ENCODE results near the gene SLX9. TPM values are rescaled to one million over a fixed set of nuclear protein-coding genes. Genes with fewer than 3 reads are reported as not detected.

The SLX9 gene
- total RNA-seq, 1 donor from 2014 or later, result 38.8 TPM

GRCh38 chr21:44987301-44987885 lies 47.6 kb downstream of the SLX9 start:
- peaks cover 14% of the 10 kb centered on the region for H3K27me3 Mint-ChIP-seq (ENCODE audit: low read depth, unreplicated experiment)

GRCh38 chr21:44987886-44988606 lies 48.2 kb downstream of the SLX9 start:
- Histone ChIP-seq H3K27me3 (ENCODE audit: insufficient read depth, low read length) (peaks cover 2% of the 10 kb centered on the region), H2AFZ (ENCODE audit: low read depth, low read length) (no peak overlapping the region), H3K36me3 (ENCODE audit: insufficient read depth, low read length) (no peaks in the 10 kb centered on the region), H3K79me2 (ENCODE audit: insufficient read depth, low read length) (no peaks in the 10 kb centered on the region), H3K4me3 (ENCODE audit: insufficient read depth, low read depth, low read length) (no peak overlapping the region), H4K20me1 (ENCODE audit: insufficient read depth, low read length) (no peaks in the 10 kb centered on the region), H3K27ac (ENCODE audit: low read depth, low read length) (no peak overlapping the region), H3K4me1 (ENCODE audit: insufficient read depth, low read length) (peaks cover 7% of the 10 kb centered on the region), H3K9me3 (ENCODE audit: insufficient read depth, low read depth, low read length) (no peaks in the 10 kb centered on the region), H3K9ac (ENCODE audit: low read length) (no peak overlapping the region), H3K4me2 (ENCODE audit: low read length) (no peak overlapping the region)
- H3K9me3 Mint-ChIP-seq (ENCODE audit: unreplicated experiment), result no peaks in the 10 kb centered on the region
- peaks cover 14% of the 10 kb centered on the region for H3K27me3 Mint-ChIP-seq (ENCODE audit: low read depth, unreplicated experiment)
- FAIRE-seq, result no peak
- no peak overlapping the region for H3K27ac Mint-ChIP-seq (ENCODE audit: unreplicated experiment)
- TF ChIP-seq, protein P1, sequence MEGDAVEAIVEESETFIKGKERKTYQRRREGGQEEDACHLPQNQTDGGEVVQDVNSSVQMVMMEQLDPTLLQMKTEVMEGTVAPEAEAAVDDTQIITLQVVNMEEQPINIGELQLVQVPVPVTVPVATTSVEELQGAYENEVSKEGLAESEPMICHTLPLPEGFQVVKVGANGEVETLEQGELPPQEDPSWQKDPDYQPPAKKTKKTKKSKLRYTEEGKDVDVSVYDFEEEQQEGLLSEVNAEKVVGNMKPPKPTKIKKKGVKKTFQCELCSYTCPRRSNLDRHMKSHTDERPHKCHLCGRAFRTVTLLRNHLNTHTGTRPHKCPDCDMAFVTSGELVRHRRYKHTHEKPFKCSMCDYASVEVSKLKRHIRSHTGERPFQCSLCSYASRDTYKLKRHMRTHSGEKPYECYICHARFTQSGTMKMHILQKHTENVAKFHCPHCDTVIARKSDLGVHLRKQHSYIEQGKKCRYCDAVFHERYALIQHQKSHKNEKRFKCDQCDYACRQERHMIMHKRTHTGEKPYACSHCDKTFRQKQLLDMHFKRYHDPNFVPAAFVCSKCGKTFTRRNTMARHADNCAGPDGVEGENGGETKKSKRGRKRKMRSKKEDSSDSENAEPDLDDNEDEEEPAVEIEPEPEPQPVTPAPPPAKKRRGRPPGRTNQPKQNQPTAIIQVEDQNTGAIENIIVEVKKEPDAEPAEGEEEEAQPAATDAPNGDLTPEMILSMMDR (IDR thresholded peaks at IDR 0.05; ENCODE audit: insufficient read depth, low read depth, low read length), result no peak
- peaks cover 9% of the 10 kb centered on the region for H3K4me1 Mint-ChIP-seq (ENCODE audit: low read depth, unreplicated experiment)
- no peaks in the 10 kb centered on the region for H3K36me3 Mint-ChIP-seq (ENCODE audit: low read depth, unreplicated experiment)
- DNase-seq (ENCODE audit: low read depth), result no peak
- H3K4me3 Mint-ChIP-seq (ENCODE audit: unreplicated experiment), result no peak overlapping the region

More at GRCh38 chr21:44987301-44987885, 47.6 kb downstream of the SLX9 start:
- H3K4me3 Mint-ChIP-seq (ENCODE audit: unreplicated experiment), result no peak overlapping the region
- FAIRE-seq, result no peak
- peaks cover 10% of the 10 kb centered on the region for H3K4me1 Mint-ChIP-seq (ENCODE audit: low read depth, unreplicated experiment)
- H3K4me1 ChIP-seq (ENCODE audit: insufficient read depth, low read length), result peaks cover 14% of the 10 kb centered on the region
- H3K4me2 ChIP-seq (ENCODE audit: low read length), result no peak overlapping the region
- H3K9me3 Mint-ChIP-seq (ENCODE audit: unreplicated experiment), result no peaks in the 10 kb centered on the region
- H3K9ac ChIP-seq (ENCODE audit: low read length), result no peak overlapping the region
- H3K9me3 ChIP-seq (ENCODE audit: insufficient read depth, low read depth, low read length), result no peaks in the 10 kb centered on the region
- H4K20me1 ChIP-seq (ENCODE audit: insufficient read depth, low read length), result no peaks in the 10 kb centered on the region
- no peak overlapping the region for H3K27ac ChIP-seq (ENCODE audit: low read depth, low read length)
- H3K79me2 ChIP-seq (ENCODE audit: insufficient read depth, low read length), result no peaks in the 10 kb centered on the region
- TF ChIP-seq EZH2 (IDR thresholded peaks at IDR 0.05; ENCODE audit: insufficient read depth, low read length), result no peak
- TF ChIP-seq, protein P1 (IDR thresholded peaks at IDR 0.05; ENCODE audit: insufficient read depth, low read depth, low read length), result no peak
- no peak overlapping the region for H3K27ac Mint-ChIP-seq (ENCODE audit: unreplicated experiment)
- no peaks in the 10 kb centered on the region for H3K36me3 Mint-ChIP-seq (ENCODE audit: low read depth, unreplicated experiment)
- H3K4me3 ChIP-seq (ENCODE audit: insufficient read depth, low read depth, low read length), result no peak overlapping the region
- H3K27me3 ChIP-seq (ENCODE audit: insufficient read depth, low read length), result peaks cover 2% of the 10 kb centered on the region
- H3K36me3 ChIP-seq (ENCODE audit: insufficient read depth, low read length), result no peaks in the 10 kb centered on the region
- H2AFZ ChIP-seq (ENCODE audit: low read depth, low read length), result no peak overlapping the region
- DNase-seq (ENCODE audit: low read depth), result no peak

Measured in astrocyte (in vitro differentiated cells and primary cell).